DOHH2 (cell line): ENCODE results near the gene PTPRN2.
"Not testable (repeated sequence)": the region's sequence is repeated elsewhere in the genome, so short reads cannot be mapped to it uniquely, and the experiment has no call there.

Experiments
- H3F3A ChIP-seq: fragments of 200-600 bp; sonication (generic), shearing (Covaris generic); 2 replicates; pipeline ENCODE4 v1.6.0; 2016; ENCODE audit warnings: antibody characterized with exemption, mild to moderate bottlenecking; ENCODE audit not compliant: control insufficient read depth, insufficient read depth
- H3K27ac ChIP-seq: fragments of 200-600 bp; sonication (generic); 2 replicates; pipeline ENCODE4 v1.5.1; 2014; ENCODE audit warnings: low read depth, mild to moderate bottlenecking, low read length, moderate library complexity
- H3K27me3 ChIP-seq: fragments of 200-600 bp; sonication (generic); 2 replicates; pipeline ENCODE4 v1.6.1; 2014; ENCODE audit warnings: mild to moderate bottlenecking, low read length, mixed read lengths; ENCODE audit not compliant: control insufficient read depth
- H3K36me3 ChIP-seq: fragments of 200-600 bp; sonication (generic); 2 replicates; pipeline ENCODE4 v1.6.1; 2014; ENCODE audit warnings: mild to moderate bottlenecking, low read length, moderate library complexity, mixed read lengths; ENCODE audit not compliant: control insufficient read depth
- H3K4me1 ChIP-seq: fragments of 200-600 bp; sonication (generic); 2 replicates; pipeline ENCODE4 v1.6.1; 2014; ENCODE audit warnings: mild to moderate bottlenecking, low read length, mixed read lengths; ENCODE audit not compliant: control insufficient read depth
- H3K4me2 ChIP-seq: fragments of 200-600 bp; sonication (generic); 2 replicates; pipeline ENCODE4 v1.6.0; 2014; ENCODE audit warnings: mild to moderate bottlenecking, low read length, moderate library complexity
- H3K4me3 ChIP-seq: fragments of 200-600 bp; sonication (generic); 2 replicates; pipeline ENCODE4 v1.5.1; 2014; ENCODE audit warnings: mild to moderate bottlenecking, low read length, mixed read lengths
- H3K79me2 ChIP-seq: fragments of 200-600 bp; sonication (generic); 2 replicates; pipeline ENCODE4 v1.6.1; 2014; ENCODE audit warnings: mild to moderate bottlenecking, low read length, mixed read lengths; ENCODE audit not compliant: control insufficient read depth
- H3K9me2 ChIP-seq: fragments of 200-600 bp; sonication (generic); replicated peaks from 2 replicates; pipeline ENCODE4 v1.6.1; 2014; ENCODE audit warnings: mild to moderate bottlenecking, low read length, mixed read lengths; ENCODE audit not compliant: control insufficient read depth
- H3K9me3 ChIP-seq: fragments of 200-600 bp; sonication (generic); 2 replicates; pipeline ENCODE4 v1.6.1; 2014; ENCODE audit warnings: antibody characterized with exemption, low read length, mixed read lengths; ENCODE audit not compliant: control insufficient read depth, insufficient read depth
- H4K20me1 ChIP-seq: fragments of 200-600 bp; sonication (generic); 2 replicates; pipeline ENCODE4 v1.6.0; 2014; ENCODE audit warnings: low read depth, mild to moderate bottlenecking, antibody characterized with exemption, low read length, moderate library complexity; ENCODE audit not compliant: control insufficient read depth, insufficient read depth
- EZH2phosphoT487 ChIP-seq: fragments of 200-600 bp; sonication (generic); IDR thresholded peaks from 2 replicates; pipeline ENCODE4 v1.6.1; 2017; ENCODE audit warnings: borderline replicate concordance, mild to moderate bottlenecking, antibody characterized with exemption, low read length, moderate library complexity, mixed read lengths
- TF ChIP-seq, protein P1 (sequence below): fragments of 200-600 bp; sonication (generic); IDR thresholded peaks from one replicate; pipeline ENCODE4 v1.5.1; 2014; ENCODE audit warnings: antibody characterized with exemption, mild to moderate bottlenecking, low read depth, low read length; ENCODE audit not compliant: poor library complexity, severe bottlenecking

The PTPRN2 gene

DNA sequence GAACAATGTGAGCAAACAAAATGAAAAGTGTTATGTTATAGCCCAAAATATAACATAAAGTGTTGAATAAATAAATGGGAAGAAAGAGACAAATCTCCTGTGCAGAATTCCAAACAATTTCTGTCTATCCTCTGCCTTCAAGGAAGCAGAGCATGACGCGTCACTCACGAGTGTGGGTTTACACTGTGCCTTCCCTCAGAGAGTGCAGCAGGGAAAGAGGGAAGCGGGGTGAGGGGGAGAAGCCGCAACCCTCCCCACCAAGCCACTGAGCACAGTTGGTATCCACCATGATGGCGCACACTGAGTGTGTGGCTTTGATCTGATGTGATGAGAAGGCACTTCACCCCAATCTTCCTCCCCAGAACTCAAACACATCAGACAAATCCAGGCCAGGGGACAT lies 74.8 kb downstream of the PTPRN2 start:
- Histone ChIP-seq H4K20me1 (no peaks in the 10 kb centered on the region), H3K9me3 (no peaks in the 10 kb centered on the region; the same call in 1 of the 2 replicates), H3K79me2 (no peaks in the 10 kb centered on the region), H3K9me2 (no peaks in the 10 kb centered on the region), H3K4me3 (no peak overlapping the region), H3K4me2 (no peak overlapping the region), H3F3A (no peaks in the 10 kb centered on the region), H3K27me3 (no peaks in the 10 kb centered on the region), H3K27ac (no peak overlapping the region), H3K36me3 (no peaks in the 10 kb centered on the region), H3K4me1 (no peaks in the 10 kb centered on the region)
- TF ChIP-seq, protein P1, sequence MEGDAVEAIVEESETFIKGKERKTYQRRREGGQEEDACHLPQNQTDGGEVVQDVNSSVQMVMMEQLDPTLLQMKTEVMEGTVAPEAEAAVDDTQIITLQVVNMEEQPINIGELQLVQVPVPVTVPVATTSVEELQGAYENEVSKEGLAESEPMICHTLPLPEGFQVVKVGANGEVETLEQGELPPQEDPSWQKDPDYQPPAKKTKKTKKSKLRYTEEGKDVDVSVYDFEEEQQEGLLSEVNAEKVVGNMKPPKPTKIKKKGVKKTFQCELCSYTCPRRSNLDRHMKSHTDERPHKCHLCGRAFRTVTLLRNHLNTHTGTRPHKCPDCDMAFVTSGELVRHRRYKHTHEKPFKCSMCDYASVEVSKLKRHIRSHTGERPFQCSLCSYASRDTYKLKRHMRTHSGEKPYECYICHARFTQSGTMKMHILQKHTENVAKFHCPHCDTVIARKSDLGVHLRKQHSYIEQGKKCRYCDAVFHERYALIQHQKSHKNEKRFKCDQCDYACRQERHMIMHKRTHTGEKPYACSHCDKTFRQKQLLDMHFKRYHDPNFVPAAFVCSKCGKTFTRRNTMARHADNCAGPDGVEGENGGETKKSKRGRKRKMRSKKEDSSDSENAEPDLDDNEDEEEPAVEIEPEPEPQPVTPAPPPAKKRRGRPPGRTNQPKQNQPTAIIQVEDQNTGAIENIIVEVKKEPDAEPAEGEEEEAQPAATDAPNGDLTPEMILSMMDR: no peak
- no peak for TF ChIP-seq EZH2phosphoT487

DNA sequence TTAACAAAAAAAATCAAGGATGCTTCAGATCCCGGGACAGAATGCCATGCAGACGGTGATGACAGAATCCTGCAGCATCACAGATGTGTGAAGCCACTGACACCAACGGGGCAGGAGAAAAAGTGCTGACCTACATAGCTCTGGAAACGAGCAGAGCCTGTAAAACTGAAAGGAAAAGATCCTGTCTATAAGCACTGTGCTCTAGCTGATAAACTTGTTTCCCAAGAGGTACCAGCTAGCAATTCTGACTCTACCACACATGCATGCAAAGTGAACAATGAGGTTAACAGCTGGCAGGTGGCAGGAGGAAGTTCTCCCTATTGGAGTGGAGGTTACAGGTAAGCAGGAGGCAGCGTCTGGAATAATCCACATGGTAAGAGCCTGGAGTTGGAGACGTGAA lies 75.6 kb downstream of the PTPRN2 start:
- Histone ChIP-seq H3K4me2 (no peak overlapping the region), H3K27ac (no peak overlapping the region), H3F3A (no peaks in the 10 kb centered on the region), H3K4me3 (no peak overlapping the region), H3K27me3 (no peaks in the 10 kb centered on the region), H4K20me1 (no peaks in the 10 kb centered on the region), H3K36me3 (no peaks in the 10 kb centered on the region), H3K79me2 (no peaks in the 10 kb centered on the region), H3K9me3 (no peaks in the 10 kb centered on the region; the same call in 1 of the 2 replicates), H3K4me1 (no peaks in the 10 kb centered on the region), H3K9me2 (no peaks in the 10 kb centered on the region)
- TF ChIP-seq, protein P1: no peak
- no peak for TF ChIP-seq EZH2phosphoT487

DNA sequence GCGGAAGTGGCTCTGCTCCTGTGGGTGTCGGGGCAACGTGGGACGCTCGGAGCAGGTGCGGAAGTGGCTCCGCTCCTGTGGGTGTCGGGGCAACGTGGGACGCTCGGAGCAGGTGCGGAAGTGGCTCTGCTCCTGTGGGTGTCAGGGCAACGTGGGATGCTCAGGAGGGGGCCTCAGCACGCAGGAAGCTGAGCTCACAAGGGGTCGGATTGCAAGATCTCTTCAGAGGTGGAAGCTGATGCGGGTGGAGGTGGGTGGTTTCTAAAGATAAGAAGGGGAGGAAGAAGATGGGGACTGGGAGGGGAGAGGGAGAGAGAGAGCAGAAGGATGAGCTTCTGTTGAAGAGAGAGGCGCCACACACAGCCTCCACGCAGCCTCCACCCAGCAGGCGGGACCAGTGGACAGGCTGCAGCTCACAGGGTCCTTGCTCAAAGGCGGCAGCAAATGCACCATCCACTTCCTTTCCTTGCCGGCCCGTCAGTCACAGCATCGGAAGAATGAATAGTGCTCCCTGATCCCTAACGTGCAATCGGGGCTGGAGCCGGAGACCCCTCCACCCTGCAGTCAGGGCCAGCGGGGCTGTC lies 78.7 kb downstream of the PTPRN2 start:
- Histone ChIP-seq H3K4me1 (no peaks in the 10 kb centered on the region), H3K36me3 (no peaks in the 10 kb centered on the region), H3K4me2 (no peak overlapping the region), H3K9me3 (no peaks in the 10 kb centered on the region; the same call in 1 of the 2 replicates), H3K27me3 (no peaks in the 10 kb centered on the region), H4K20me1 (no peaks in the 10 kb centered on the region), H3K27ac (no peak overlapping the region), H3K9me2 (no peaks in the 10 kb centered on the region), H3F3A (no peaks in the 10 kb centered on the region), H3K4me3 (no peak overlapping the region), H3K79me2 (no peaks in the 10 kb centered on the region)
- no peak for TF ChIP-seq EZH2phosphoT487
- TF ChIP-seq, protein P1: no peak

DNA sequence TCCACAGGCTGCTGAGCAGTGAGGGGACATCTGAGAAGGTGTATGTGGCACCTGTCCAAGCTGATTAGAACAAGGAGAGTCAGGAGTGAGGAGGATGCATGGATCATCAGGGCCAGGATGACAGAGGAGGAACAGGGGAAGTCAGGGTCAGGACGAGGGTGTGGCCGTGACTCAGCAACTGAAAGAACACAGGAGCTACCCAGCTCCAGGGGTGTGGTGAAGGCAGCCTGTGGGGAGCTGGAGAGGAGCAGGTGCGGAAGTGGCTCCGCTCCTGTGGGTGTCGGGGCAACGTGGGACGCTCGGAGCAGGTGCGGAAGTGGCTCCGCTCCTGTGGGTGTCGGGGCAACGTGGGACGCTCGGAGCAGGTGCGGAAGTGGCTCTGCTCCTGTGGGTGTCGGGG lies 79.3 kb downstream of the PTPRN2 start:
- not testable (repeated sequence) for H3K27me3 ChIP-seq, H3K4me1 ChIP-seq, H3K36me3 ChIP-seq, H3K9me3 ChIP-seq, H3F3A ChIP-seq, H3K27ac ChIP-seq, H3K4me3 ChIP-seq, H3K4me2 ChIP-seq, H3K9me2 ChIP-seq, H4K20me1 ChIP-seq, H3K79me2 ChIP-seq
